Glutamatergic neuron (in vitro differentiated cells): ENCODE data around the gene TNFSF11. TPM values are rescaled to one million over a fixed set of nuclear protein-coding genes. Genes with fewer than 3 reads are reported as not detected.

Experiments
- DNase-seq: peaks from one replicate; pipeline ENCODE4 v3.0.0; 2022
- H3K27ac Mint-ChIP-seq: one replicate; pipeline ENCODE4 v1.8.0; 2020; ENCODE audit warnings: mild to moderate bottlenecking, mixed read lengths, inconsistent platforms; ENCODE audit not compliant: unreplicated experiment
- H3K27me3 Mint-ChIP-seq: one replicate; pipeline ENCODE4 v1.8.0; 2020; ENCODE audit warnings: mild to moderate bottlenecking, moderate library complexity, mixed read lengths, inconsistent platforms; ENCODE audit not compliant: unreplicated experiment
- H3K36me3 Mint-ChIP-seq: one replicate; pipeline ENCODE4 v1.8.0; 2020; ENCODE audit warnings: mild to moderate bottlenecking, mixed read lengths, inconsistent platforms; ENCODE audit not compliant: unreplicated experiment
- H3K4me1 Mint-ChIP-seq: one replicate; pipeline ENCODE4 v1.8.0; 2020; ENCODE audit warnings: mild to moderate bottlenecking, low read depth, mixed read lengths, inconsistent platforms; ENCODE audit not compliant: unreplicated experiment
- H3K4me3 Mint-ChIP-seq: one replicate; pipeline ENCODE4 v1.8.0; 2020; ENCODE audit warnings: mild to moderate bottlenecking, mixed read lengths, inconsistent platforms; ENCODE audit not compliant: unreplicated experiment
- H3K9me3 Mint-ChIP-seq: one replicate; pipeline ENCODE4 v1.8.0; 2020; ENCODE audit warnings: mild to moderate bottlenecking, moderate library complexity, mixed read lengths, inconsistent platforms; ENCODE audit not compliant: unreplicated experiment
- total RNA-seq: library from RNA; stranded (reverse); fragmentation: NEBNext Ultra II Directional; extraction: Animal tissue kit (Norgen Biotek cat#: 25700); gene quantifications from one replicate; pipeline ENCODE4 v1.2.1, GENCODE V29; 2021; ENCODE audit not compliant: unreplicated experiment
- TF ChIP-seq, protein P1 (sequence below): fragments of 200-600 bp; sonication (generic); IDR thresholded peaks from one replicate; pipeline ENCODE4 v1.5.0; 2021; ENCODE audit not compliant: partially characterized antibody, unreplicated experiment

TNFSF11 gene
- total RNA-seq, 1 donor from 2014 or later, result not detected

DNA sequence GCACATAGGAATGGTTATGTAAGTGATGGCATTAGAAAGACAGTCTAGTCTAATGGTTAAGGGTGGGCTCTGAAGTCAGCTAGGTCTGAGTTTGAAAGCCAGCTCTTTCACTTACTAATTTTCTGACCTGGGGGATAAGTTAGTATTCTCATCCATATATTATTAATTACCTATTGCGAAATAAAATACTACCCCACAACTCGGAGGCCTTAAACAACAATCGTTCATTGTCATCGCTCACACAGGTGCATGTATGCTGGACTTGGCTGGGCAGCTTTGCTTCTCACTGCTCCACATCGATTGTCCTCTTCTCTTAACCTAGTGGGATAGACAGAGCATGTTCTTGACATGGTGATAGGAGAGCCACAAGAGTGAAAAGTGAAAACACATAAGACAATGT is 54.7 kb downstream of the TNFSF11 start:
- Mint-ChIP-seq H3K4me3 (no peak overlapping the region), H3K27me3 (no peaks in the 10 kb centered on the region), H3K27ac (no peak overlapping the region), H3K4me1 (no peaks in the 10 kb centered on the region), H3K9me3 (peaks cover 2% of the 10 kb centered on the region), H3K36me3 (no peaks in the 10 kb centered on the region)
- TF ChIP-seq, protein P1, sequence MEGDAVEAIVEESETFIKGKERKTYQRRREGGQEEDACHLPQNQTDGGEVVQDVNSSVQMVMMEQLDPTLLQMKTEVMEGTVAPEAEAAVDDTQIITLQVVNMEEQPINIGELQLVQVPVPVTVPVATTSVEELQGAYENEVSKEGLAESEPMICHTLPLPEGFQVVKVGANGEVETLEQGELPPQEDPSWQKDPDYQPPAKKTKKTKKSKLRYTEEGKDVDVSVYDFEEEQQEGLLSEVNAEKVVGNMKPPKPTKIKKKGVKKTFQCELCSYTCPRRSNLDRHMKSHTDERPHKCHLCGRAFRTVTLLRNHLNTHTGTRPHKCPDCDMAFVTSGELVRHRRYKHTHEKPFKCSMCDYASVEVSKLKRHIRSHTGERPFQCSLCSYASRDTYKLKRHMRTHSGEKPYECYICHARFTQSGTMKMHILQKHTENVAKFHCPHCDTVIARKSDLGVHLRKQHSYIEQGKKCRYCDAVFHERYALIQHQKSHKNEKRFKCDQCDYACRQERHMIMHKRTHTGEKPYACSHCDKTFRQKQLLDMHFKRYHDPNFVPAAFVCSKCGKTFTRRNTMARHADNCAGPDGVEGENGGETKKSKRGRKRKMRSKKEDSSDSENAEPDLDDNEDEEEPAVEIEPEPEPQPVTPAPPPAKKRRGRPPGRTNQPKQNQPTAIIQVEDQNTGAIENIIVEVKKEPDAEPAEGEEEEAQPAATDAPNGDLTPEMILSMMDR, result no peak
- no peak for DNase-seq

DNA sequence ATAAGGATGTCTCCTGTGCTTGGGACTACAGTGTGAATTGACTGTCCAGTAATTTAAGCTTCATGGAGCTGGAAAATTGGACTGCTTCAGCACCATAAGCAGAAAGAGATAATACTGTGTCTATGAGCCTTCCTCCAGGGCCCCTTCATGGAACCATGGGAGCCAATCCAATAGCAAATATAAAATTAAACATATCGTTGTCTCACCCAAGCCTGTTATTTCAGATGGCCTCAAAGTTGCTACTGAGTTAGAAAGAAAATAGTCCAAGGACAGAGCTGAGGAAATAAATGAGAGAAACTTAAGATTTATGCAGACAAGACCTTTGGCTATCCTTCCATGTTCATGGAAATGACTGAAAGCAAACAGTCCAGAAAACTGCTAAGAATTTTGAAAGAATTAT is 57.2 kb downstream of the TNFSF11 start:
- TF ChIP-seq, protein P1, result no peak
- H3K36me3 Mint-ChIP-seq, result no peaks in the 10 kb centered on the region
- no peaks in the 10 kb centered on the region for H3K9me3 Mint-ChIP-seq
- no peak overlapping the region for H3K4me3 Mint-ChIP-seq
- no peaks in the 10 kb centered on the region for H3K27me3 Mint-ChIP-seq
- H3K4me1 Mint-ChIP-seq, result no peaks in the 10 kb centered on the region
- DNase-seq, result no peak
- no peak overlapping the region for H3K27ac Mint-ChIP-seq

DNA sequence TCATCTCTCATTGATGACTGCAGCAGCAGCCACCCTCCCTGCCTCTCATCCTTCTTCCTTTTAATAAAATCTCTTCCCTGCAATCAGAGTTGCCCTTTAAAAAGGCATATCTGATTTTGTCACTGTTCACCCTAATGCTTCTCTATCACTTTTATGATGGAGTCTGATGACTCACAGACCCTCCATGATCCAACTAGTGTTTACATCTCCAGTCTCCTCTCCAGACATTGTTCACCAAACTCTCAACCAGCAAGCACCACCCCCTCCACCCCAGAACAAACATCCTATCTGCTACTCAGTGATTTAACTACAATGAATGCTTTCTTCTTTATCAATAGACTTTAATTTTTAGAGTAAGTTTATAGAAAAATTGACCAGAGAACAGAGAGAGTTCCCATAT is 59.5 kb downstream of the TNFSF11 start:
- Mint-ChIP-seq H3K27me3 (no peaks in the 10 kb centered on the region), H3K4me1 (no peaks in the 10 kb centered on the region), H3K4me3 (no peak overlapping the region), H3K36me3 (no peaks in the 10 kb centered on the region), H3K9me3 (no peaks in the 10 kb centered on the region), H3K27ac (no peak overlapping the region)
- DNase-seq, result no peak
- TF ChIP-seq, protein P1, result no peak

DNA sequence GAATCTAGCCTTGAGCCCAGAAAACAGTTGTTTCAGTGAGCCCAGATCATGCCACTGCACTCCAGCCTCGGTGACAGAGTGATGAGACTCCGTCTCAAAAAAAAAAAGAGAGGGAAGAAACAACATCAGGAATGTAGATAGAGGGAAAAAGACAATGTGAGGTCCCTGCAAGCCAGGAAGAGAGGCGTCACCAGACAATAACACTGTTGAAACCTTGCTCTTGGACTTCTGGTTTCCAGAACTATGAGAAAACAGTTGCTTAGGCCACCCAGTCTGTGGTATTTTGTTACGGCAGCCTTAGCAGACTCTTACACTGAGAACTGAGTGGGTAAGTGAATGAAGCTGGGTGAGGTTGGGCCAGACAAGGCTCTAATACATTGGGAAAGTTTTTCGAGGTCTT is 64.1 kb downstream of the TNFSF11 start:
- Mint-ChIP-seq H3K4me1 (no peaks in the 10 kb centered on the region), H3K27ac (no peak overlapping the region), H3K36me3 (no peaks in the 10 kb centered on the region), H3K27me3 (no peaks in the 10 kb centered on the region), H3K4me3 (no peak overlapping the region), H3K9me3 (peaks cover 9% of the 10 kb centered on the region)
- DNase-seq, result no peak
- TF ChIP-seq, protein P1, result no peak

DNA sequence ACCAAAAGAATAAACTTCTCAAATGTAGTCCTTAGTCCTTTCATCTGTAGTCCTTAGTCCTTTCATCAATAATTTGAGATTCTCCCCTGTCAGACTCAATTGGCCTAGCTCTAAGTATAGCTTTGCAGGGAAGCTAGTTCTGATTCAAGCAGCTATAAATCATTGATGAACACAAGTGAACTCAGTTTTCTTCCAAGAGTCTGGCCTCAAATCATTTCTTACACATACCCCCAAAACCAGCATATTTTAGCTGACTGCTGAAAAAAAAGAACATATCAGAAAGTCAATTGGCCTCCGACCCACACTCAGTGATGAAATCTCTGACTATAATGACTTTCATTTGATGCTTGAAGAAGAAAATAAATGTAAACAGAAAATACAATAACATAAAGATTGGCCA is 64.9 kb downstream of the TNFSF11 start:
- H3K4me1 Mint-ChIP-seq, result no peaks in the 10 kb centered on the region
- no peaks in the 10 kb centered on the region for H3K36me3 Mint-ChIP-seq
- H3K27ac Mint-ChIP-seq, result no peak overlapping the region
- peaks cover 9% of the 10 kb centered on the region for H3K9me3 Mint-ChIP-seq
- H3K4me3 Mint-ChIP-seq, result no peak overlapping the region
- TF ChIP-seq, protein P1, result no peak
- no peak for DNase-seq
- H3K27me3 Mint-ChIP-seq, result no peaks in the 10 kb centered on the region
